Lung (tissue), 12 donors: Measurements from ENCODE around the gene EDEM2. TPM values are rescaled to one million over a fixed set of nuclear protein-coding genes. Genes with fewer than 3 reads are reported as not detected.
"Not testable (repeated sequence)": the region's sequence is repeated elsewhere in the genome, so short reads cannot be mapped to it uniquely, and the experiment has no call there.

Experiments used
- ATAC-seq: fragments of 200-7000 bp; cut with Tn5 transposase; one replicate; pipeline ENCODE4 v1.9.1; 2020; ENCODE audit warnings: moderate number of reproducible peaks; ENCODE audit not compliant: insufficient read depth, low FRiP score
- DNase-seq, 3 donors: peaks; one replicate each; pipeline ENCODE4 v3.0.0-alpha.2; 2013 to 2017
- H3K27ac ChIP-seq, 2 donors: one replicate each; pipeline ENCODE4 v1.5.1; 2013; ENCODE audit warnings: mild to moderate bottlenecking in 2 of 2, moderate library complexity in 2 of 2, control low read depth in 1 of 2, inconsistent platforms in 1 of 2, low read depth in 1 of 2, low read length in 1 of 2
- H3K27me3 ChIP-seq, 3 donors: one replicate each; pipeline ENCODE4 v1.5.1; 2013; ENCODE audit warnings: low read length in 2 of 3; ENCODE audit not compliant: control insufficient read depth in 3 of 3, insufficient read depth in 3 of 3
- H3K36me3 ChIP-seq, 4 donors: one replicate each; pipeline ENCODE4 v1.5.1; 2013; ENCODE audit warnings: low read length in 4 of 4, mild to moderate bottlenecking in 1 of 4, moderate library complexity in 1 of 4; ENCODE audit not compliant: control insufficient read depth in 4 of 4, insufficient read depth in 4 of 4
- H3K4me1 ChIP-seq, 5 donors: one replicate each; pipeline ENCODE4 v1.5.1; 2013; ENCODE audit warnings: low read length in 5 of 5, mild to moderate bottlenecking in 2 of 5, moderate library complexity in 1 of 5; ENCODE audit not compliant: control insufficient read depth in 5 of 5, insufficient read depth in 5 of 5
- H3K4me3 ChIP-seq: one replicate; pipeline ENCODE4 v1.5.1; 2013; ENCODE audit warnings: mild to moderate bottlenecking, control low read depth, moderate library complexity
- H3K9ac ChIP-seq, 2 donors: one replicate each; pipeline ENCODE4 v1.5.1; 2013; ENCODE audit warnings: low read length in 2 of 2, control low read depth in 1 of 2; ENCODE audit not compliant: insufficient read depth in 1 of 2
- H3K9me3 ChIP-seq, 4 donors: one replicate each; pipeline ENCODE4 v1.5.1; 2013; ENCODE audit warnings: low read length in 3 of 4, mild to moderate bottlenecking in 1 of 4, moderate library complexity in 1 of 4; ENCODE audit not compliant: control insufficient read depth in 4 of 4, insufficient read depth in 3 of 4
- CTCF ChIP-seq: IDR thresholded peaks from 2 replicates; pipeline ENCODE4 v1.5.1; 2012; ENCODE audit warnings: mild to moderate bottlenecking; ENCODE audit errors: control extremely low read depth, extremely low read depth
- WGBS, 2 donors: extraction: QIAGEN DNeasy Blood & Tissue Kit; methylation state at CpG; one replicate each; pipeline ENCODE4 v1.1.7; 2013; 5-methylcytosine and 5-hydroxymethylcytosine counted together
- polyA plus RNA-seq, 2 donors: library from polyadenylated mRNA; stranded (reverse); fragments of 200-250 nt; gene quantifications; one replicate each; pipeline ENCODE4 v1.2.1, GENCODE V29; 2013
- total RNA-seq, 2 donors: library from RNA; depleted of rRNA in 1 of 2; stranded (reverse); fragments of >200 nt in 1 of 2; gene quantifications; one replicate each; pipeline ENCODE4 v1.2.1, GENCODE V29; 2014 to 2021
- donor health status: control.
- donor health status: control.
- donor health status: Bipolar disorder and iron deficiency.
- donor health status: healthy.
- donor health status: DM: yes; HTN: yes; CAD: no.

The EDEM2 gene
- total and polyA plus RNA-seq, 4 donors: 19.4 to 51.6 (median 34.2) TPM

- no peaks in the 10 kb centered on the region for H3K9me3 ChIP-seq
- H3K4me1 ChIP-seq: peaks cover 0 to 7% (median 4%) of the 10 kb centered on the region in 5 donors
- H3K9ac ChIP-seq: no peak overlapping the region
- no peak overlapping the region for H3K4me3 ChIP-seq
- H3K36me3 ChIP-seq: no peaks in the 10 kb centered on the region
- no peak for ATAC-seq
- no peak for DNase-seq
- no peak for TF ChIP-seq CTCF
- peak overlapping the region in 1 of 2 donors; percentile 63 for H3K27ac ChIP-seq
- 69 to 80% methylated on average over 4 of the region's 4 CpGs for WGBS, 2 donors
- H3K27me3 ChIP-seq: no peaks in the 10 kb centered on the region
Observed at GRCh38 chr20:35165221-35166185, 18.4 kb upstream of the EDEM2 start.

- not testable (repeated sequence) for H3K9ac ChIP-seq, H3K36me3 ChIP-seq, H3K9me3 ChIP-seq, H3K4me1 ChIP-seq, H3K27ac ChIP-seq, H3K4me3 ChIP-seq, H3K27me3 ChIP-seq, DNase-seq, ATAC-seq
Observed at GRCh38 chr20:35164531-35164930, 17.4 kb upstream of the EDEM2 start.

- not testable (repeated sequence) for H3K9ac ChIP-seq, H3K36me3 ChIP-seq, H3K9me3 ChIP-seq, ATAC-seq, H3K4me3 ChIP-seq, H3K4me1 ChIP-seq, DNase-seq, H3K27ac ChIP-seq, H3K27me3 ChIP-seq
- 95 to 96% methylated on average over 5 of the region's 5 CpGs for WGBS, 2 donors
Observed at GRCh38 chr20:35160341-35160740, 13.2 kb upstream of the EDEM2 start.

- no peak for TF ChIP-seq CTCF
- no peaks in the 10 kb centered on the region for H3K9me3 ChIP-seq
- WGBS, 2 donors: 85 to 93% methylated on average over 6 of the region's 6 CpGs
- H3K9ac ChIP-seq: no peak overlapping the region
- no peak overlapping the region for H3K27ac ChIP-seq
- no peak for ATAC-seq
- peaks cover 0 to under 1% (median 0%) of the 10 kb centered on the region in 5 donors for H3K4me1 ChIP-seq
- no peaks in the 10 kb centered on the region for H3K36me3 ChIP-seq
- no peak for DNase-seq
- no peak overlapping the region for H3K4me3 ChIP-seq
- H3K27me3 ChIP-seq: peaks cover 0 to 2% (median 0%) of the 10 kb centered on the region in 3 donors
Observed at GRCh38 chr20:35156978-35157377, 9.8 kb upstream of the EDEM2 start.
